A673 (cell line): ENCODE measurements around the gene BLVRA.
"Not testable (repeated sequence)": the region's sequence is repeated elsewhere in the genome, so short reads cannot be mapped to it uniquely, and the experiment has no call there.

Experiments used
- EZH2 ChIP-seq: fragments of 200-600 bp; sonication (generic); IDR thresholded peaks from 2 replicates; pipeline ENCODE4 v1.6.1; 2017; ENCODE audit warnings: borderline replicate concordance, low read depth, mild to moderate bottlenecking, mixed read lengths, antibody characterized with exemption, low read length; ENCODE audit not compliant: poor library complexity, severe bottlenecking
- TF ChIP-seq, protein P1 (sequence below): fragments of 300-800, 200-600 bp; sonication (generic); conservative IDR thresholded peaks from 2 replicates; pipeline ENCODE4 v1.5.1; 2017; ENCODE audit warnings: low read depth, mild to moderate bottlenecking, antibody characterized with exemption, low read length, moderate library complexity, mixed read lengths

DNA sequence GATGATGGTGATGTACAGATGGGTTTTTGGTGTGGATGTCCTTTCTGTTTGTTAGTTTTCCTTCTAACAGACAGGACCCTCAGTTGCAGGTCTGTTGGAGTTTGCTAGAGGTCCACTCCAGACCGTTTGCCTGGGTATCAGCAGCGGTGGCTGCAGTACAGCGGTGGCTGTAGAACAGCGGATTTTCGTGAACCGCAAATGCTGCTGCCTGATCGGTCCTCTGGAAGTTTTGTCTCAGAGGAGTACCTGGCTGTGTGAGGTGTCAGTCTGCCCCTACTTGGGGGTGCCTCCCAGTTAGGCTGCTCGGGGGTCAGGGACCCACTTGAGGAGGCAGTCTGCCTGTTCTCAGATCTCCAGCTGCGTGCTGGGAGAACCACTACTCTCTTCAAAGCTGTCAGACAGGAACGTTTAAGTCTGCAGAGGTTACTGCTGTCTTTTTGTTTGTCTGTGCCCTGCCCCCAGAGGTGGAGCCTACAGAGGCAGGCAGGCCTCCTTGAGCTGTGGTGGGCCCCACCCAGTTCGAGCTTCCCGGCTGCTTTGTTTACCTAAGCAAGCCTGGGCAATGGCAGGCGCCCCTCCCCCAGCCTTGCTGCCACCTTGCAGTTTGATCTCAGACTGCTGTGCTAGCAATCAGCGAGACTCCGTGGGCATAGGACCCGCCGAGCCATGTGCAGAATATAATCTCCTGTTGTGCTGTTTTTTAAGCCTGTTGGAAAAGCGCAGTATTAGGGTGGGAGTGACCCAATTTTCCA lies 20.0 kb downstream of the BLVRA start:
- TF ChIP-seq, protein P1, sequence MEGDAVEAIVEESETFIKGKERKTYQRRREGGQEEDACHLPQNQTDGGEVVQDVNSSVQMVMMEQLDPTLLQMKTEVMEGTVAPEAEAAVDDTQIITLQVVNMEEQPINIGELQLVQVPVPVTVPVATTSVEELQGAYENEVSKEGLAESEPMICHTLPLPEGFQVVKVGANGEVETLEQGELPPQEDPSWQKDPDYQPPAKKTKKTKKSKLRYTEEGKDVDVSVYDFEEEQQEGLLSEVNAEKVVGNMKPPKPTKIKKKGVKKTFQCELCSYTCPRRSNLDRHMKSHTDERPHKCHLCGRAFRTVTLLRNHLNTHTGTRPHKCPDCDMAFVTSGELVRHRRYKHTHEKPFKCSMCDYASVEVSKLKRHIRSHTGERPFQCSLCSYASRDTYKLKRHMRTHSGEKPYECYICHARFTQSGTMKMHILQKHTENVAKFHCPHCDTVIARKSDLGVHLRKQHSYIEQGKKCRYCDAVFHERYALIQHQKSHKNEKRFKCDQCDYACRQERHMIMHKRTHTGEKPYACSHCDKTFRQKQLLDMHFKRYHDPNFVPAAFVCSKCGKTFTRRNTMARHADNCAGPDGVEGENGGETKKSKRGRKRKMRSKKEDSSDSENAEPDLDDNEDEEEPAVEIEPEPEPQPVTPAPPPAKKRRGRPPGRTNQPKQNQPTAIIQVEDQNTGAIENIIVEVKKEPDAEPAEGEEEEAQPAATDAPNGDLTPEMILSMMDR: not testable (repeated sequence)
- TF ChIP-seq EZH2: not testable (repeated sequence)
